Spleen (tissue), 7 donors: ENCODE data around the gene KCNC3.
A peak's percentile ranks its signal among the peaks of the same experiment; 100 is the strongest.

Experiments used
- CTCF ChIP-seq, 11 experiments: fragments of 200-600 bp in 7 of 11; fragments of 450-650 bp in 4 of 11; sonication (generic) in 4 of 11; IDR thresholded peaks in 8 of 11; conservative IDR thresholded peaks in 3 of 11; 1 replicate in 7 of 11; 2 replicates in 4 of 11; pipeline versions ENCODE4 v1.4.0 to v1.8.0; 2016 to 2021; ENCODE audit warnings: antibody characterized with exemption in 11 of 11, inconsistent platforms in 4 of 11, mild to moderate bottlenecking in 1 of 11
- POLR2A ChIP-seq, 3 donors: fragments of 450-650 bp; IDR thresholded peaks; one replicate each; pipeline ENCODE4 v1.5.1; 2017; ENCODE audit warnings: antibody characterized with exemption in 3 of 3, mild to moderate bottlenecking in 1 of 3
- POLR2AphosphoS5 ChIP-seq, 3 donors: sonication (generic); formaldehyde crosslinking; IDR thresholded peaks; one replicate each; pipeline ENCODE4 v1.5.1; 2017; ENCODE audit warnings: antibody characterized with exemption in 3 of 3
- donor health status: DM: no; HTN: no; CAD: no; lungs with moderate emphysema.
- donor health status: DM: no; HTN: no; CAD: no.
- donor health status: DM: no; HTN: no; CAD: no.

GRCh38 chr19:50334741-50335421 lies 5.7 kb upstream of the KCNC3 start:
- no peak for TF ChIP-seq CTCF (IDR thresholded peaks at IDR 0.05 in 8 of 11, conservative IDR thresholded peaks at IDR 0.05 in 3 of 11)
- no peak for TF ChIP-seq POLR2A (IDR thresholded peaks at IDR 0.05)
- TF ChIP-seq POLR2AphosphoS5 (IDR thresholded peaks at IDR 0.05), result peak in 2 of 3 donors; percentile 19 to 52
